Thymus (tissue), 11 donors: Measurements from ENCODE around the gene NPIPB6. TPM values are rescaled to one million over a fixed set of nuclear protein-coding genes. Genes with fewer than 3 reads are reported as not detected.

Experiments
- DNase-seq, 9 donors: peaks; one replicate each; pipeline ENCODE4 v3.0.0-alpha.2; 2013; ENCODE audit warnings: low spot score in 9 of 9, low read depth in 6 of 9, missing footprints in 1 of 9
- H3K27ac ChIP-seq, 2 donors: one replicate each; pipeline ENCODE4 v1.5.1; 2013; ENCODE audit warnings: control low read depth in 1 of 2, low read depth in 1 of 2, low read length in 1 of 2, mild to moderate bottlenecking in 1 of 2, moderate library complexity in 1 of 2
- H3K27me3 ChIP-seq, 2 donors: one replicate each; pipeline ENCODE4 v1.5.1; 2013; ENCODE audit warnings: low read length in 1 of 2; ENCODE audit not compliant: control insufficient read depth in 2 of 2, insufficient read depth in 1 of 2
- H3K36me3 ChIP-seq, 2 donors: one replicate each; pipeline ENCODE4 v1.5.1; 2013; ENCODE audit warnings: low read length in 1 of 2, mild to moderate bottlenecking in 1 of 2, moderate library complexity in 1 of 2; ENCODE audit not compliant: control insufficient read depth in 2 of 2, insufficient read depth in 2 of 2
- H3K4me1 ChIP-seq, 2 donors: one replicate each; pipeline ENCODE4 v1.5.1; 2013; ENCODE audit warnings: low read length in 2 of 2; ENCODE audit not compliant: control insufficient read depth in 2 of 2, insufficient read depth in 2 of 2
- H3K4me3 ChIP-seq, 2 donors: one replicate each; pipeline ENCODE4 v1.5.1; 2013; ENCODE audit warnings: low read length in 2 of 2, control low read depth in 1 of 2, mild to moderate bottlenecking in 1 of 2
- H3K9me3 ChIP-seq, 2 donors: one replicate each; pipeline ENCODE4 v1.5.1; 2013; ENCODE audit warnings: low read length in 1 of 2, mild to moderate bottlenecking in 1 of 2; ENCODE audit not compliant: control insufficient read depth in 2 of 2, insufficient read depth in 1 of 2
- WGBS: extraction: QIAGEN DNeasy Blood & Tissue Kit; methylation state at CpG from one replicate; pipeline ENCODE4 v1.1.7; 2013; 5-methylcytosine and 5-hydroxymethylcytosine counted together
- polyA plus RNA-seq: library from polyadenylated mRNA; stranded (reverse); fragments of 200-250 nt; gene quantifications from one replicate; pipeline ENCODE4 v1.2.3, GENCODE V29; 2013
- total RNA-seq: library from RNA; stranded (reverse); fragments of 120-200 nt; gene quantifications from one replicate; pipeline ENCODE4 v1.2.4, GENCODE V29; 2013
- donor health status: healthy.

NPIPB6 gene
- total and polyA plus RNA-seq, 2 donors, result 0.66 to 2.6 TPM

- no peak overlapping the region for H3K4me3 ChIP-seq
- no peaks in the 10 kb centered on the region for H3K9me3 ChIP-seq
- H3K27me3 ChIP-seq, result no peaks in the 10 kb centered on the region
- WGBS, result 95% methylated on average over 6 of the region's 6 CpGs
- H3K27ac ChIP-seq, result no peak overlapping the region
- peaks cover 20 to 25% of the 10 kb centered on the region in 2 donors for H3K4me1 ChIP-seq
- H3K36me3 ChIP-seq, result peaks cover 11 to 40% of the 10 kb centered on the region in 2 donors
- no peak for DNase-seq
These were observed 47.3 kb downstream of the NPIPB6 start for GRCh38 chr16:28316054-28316453.

DNA sequence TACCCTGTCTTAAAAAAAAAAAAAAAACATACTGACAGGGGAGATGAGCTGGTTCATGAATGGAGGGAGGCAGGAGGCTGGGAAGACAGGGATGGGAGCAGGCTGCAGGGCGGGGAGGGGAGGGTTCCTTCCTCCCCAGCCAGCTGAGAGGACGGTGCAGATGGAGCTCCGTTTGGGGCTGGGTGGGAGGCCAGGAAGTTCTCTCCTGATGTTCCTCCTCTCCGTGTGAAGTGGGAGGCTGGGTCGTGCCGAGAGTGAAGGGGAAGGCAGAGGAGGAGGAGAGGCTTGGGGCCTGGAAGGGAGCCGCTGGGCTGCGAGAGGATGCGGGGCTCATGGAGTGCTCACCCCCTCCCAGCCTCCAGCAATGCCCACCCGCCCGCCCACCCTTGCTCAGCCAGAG lies 49.7 kb downstream of the NPIPB6 start:
- H3K4me1 ChIP-seq, result peaks cover 32 to 50% of the 10 kb centered on the region in 2 donors
- DNase-seq, result no peak
- no peak overlapping the region for H3K27ac ChIP-seq
- H3K36me3 ChIP-seq, result peaks cover 3 to 18% of the 10 kb centered on the region in 2 donors
- H3K27me3 ChIP-seq, result no peaks in the 10 kb centered on the region
- 85% methylated on average over 11 of the region's 11 CpGs for WGBS
- H3K9me3 ChIP-seq, result no peaks in the 10 kb centered on the region
- no peak overlapping the region for H3K4me3 ChIP-seq

DNA sequence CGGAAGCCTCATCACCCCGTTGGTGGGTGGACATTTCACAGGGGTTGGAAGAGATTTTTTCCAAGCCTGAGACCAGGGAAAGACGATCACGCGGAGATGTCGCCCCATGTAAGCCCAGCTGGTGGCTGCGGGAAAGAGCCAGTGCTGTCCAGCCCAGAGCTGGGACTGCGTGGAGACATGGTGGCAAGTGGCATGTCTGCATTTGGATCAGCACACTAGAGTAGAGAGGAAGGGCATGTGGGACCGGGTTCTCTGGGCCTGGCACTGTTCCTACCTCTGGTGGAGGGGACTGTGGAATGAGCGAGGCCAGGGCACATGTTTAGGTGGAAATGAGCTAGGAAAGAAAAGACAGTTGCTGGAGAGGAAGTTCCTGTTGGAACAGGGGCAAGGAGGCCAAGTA lies 51.0 kb downstream of the NPIPB6 start:
- no peaks in the 10 kb centered on the region for H3K27me3 ChIP-seq
- H3K27ac ChIP-seq, result peak overlapping the region; percentile 54 to 98
- WGBS, result 95% methylated on average over 10 of the region's 10 CpGs
- peaks cover 3 to 6% of the 10 kb centered on the region in 2 donors for H3K36me3 ChIP-seq
- H3K9me3 ChIP-seq, result no peaks in the 10 kb centered on the region
- H3K4me1 ChIP-seq, result peaks cover 34 to 56% of the 10 kb centered on the region in 2 donors
- DNase-seq, result no peak
- H3K4me3 ChIP-seq, result no peak overlapping the region

DNA sequence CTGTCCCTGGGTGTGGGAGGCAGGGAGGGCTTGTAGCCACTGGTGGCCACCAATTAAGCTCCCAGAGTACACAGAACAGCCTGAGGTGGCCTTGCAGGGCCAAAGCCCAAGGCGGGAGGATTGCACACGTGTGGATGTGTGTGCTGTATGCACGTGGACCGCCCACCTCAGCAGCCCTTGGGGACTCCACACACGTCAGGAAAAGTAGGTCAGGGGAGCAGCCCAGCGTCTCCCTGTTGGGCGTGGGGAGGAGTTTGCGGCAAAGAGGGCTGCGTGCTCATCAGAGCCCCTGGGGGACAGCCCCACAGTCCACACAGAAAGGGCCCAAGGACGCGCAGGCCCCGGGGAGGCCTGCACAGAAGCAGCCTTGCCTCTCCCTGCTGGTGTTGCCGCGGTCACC lies 51.4 kb downstream of the NPIPB6 start:
- Histone ChIP-seq H3K9me3 (no peaks in the 10 kb centered on the region), H3K4me1 (peaks cover 32 to 52% of the 10 kb centered on the region in 2 donors), H3K36me3 (peaks cover 0 to 6% of the 10 kb centered on the region in 2 donors), H3K27ac (peak overlapping the region; percentile 54 to 98), H3K27me3 (no peaks in the 10 kb centered on the region), H3K4me3 (no peak overlapping the region)
- 83% methylated on average over 14 of the region's 14 CpGs for WGBS
- no peak for DNase-seq

DNA sequence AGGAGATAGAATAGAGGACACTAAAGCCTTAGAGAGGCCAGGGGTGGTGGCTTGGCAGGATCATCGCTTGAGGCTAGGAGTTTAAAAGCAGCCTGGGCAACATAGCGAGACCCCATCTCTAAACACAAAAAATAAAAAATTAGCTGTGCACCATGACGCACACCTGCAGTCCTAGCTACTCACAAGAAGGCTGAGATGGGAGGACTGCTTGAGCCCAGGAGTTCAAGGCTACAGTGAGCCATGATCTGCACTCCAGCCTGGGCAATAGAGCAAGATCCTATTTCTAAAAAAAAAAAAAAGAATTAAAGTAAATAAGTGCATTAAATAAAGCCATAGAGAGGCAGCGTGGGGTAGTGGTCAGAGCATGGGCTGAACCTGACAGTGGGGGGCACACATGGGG lies 51.9 kb downstream of the NPIPB6 start:
- H3K9me3 ChIP-seq, result no peaks in the 10 kb centered on the region
- WGBS, result 94% methylated on average over 4 of the region's 4 CpGs
- DNase-seq, result no peak
- peaks cover 30 to 50% of the 10 kb centered on the region in 2 donors for H3K4me1 ChIP-seq
- no peak overlapping the region for H3K4me3 ChIP-seq
- peak overlapping the region; percentile 88 to 98 for H3K27ac ChIP-seq
- peaks cover 0 to 6% of the 10 kb centered on the region in 2 donors for H3K36me3 ChIP-seq
- no peaks in the 10 kb centered on the region for H3K27me3 ChIP-seq

DNA sequence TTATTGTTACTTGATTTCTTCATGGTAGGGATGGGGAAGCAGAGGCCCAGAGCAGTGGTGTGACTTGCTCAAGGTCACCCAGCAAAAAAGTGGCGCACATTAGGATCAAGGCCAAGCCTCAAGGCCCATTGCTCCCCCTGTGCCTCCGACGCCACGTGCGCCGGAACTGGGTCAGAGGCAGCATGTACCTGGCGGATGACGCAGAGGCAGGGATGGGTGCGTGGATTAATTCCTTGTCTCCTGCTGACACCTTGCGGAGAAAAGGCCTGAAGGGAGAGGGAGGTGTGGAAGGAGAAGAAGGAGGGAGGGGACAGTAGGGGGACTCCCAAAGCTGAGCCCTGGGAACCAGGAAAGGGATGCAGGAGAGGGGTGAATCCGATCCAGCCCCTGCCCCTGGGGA lies 52.5 kb downstream of the NPIPB6 start:
- H3K4me3 ChIP-seq, result no peak overlapping the region
- peaks cover 30 to 50% of the 10 kb centered on the region in 2 donors for H3K4me1 ChIP-seq
- peak overlapping the region; percentile 88 to 98 for H3K27ac ChIP-seq
- H3K27me3 ChIP-seq, result no peaks in the 10 kb centered on the region
- H3K9me3 ChIP-seq, result no peaks in the 10 kb centered on the region
- DNase-seq, result no peak
- 97% methylated on average over 11 of the region's 11 CpGs for WGBS
- H3K36me3 ChIP-seq, result peaks cover 0 to 4% of the 10 kb centered on the region in 2 donors

DNA sequence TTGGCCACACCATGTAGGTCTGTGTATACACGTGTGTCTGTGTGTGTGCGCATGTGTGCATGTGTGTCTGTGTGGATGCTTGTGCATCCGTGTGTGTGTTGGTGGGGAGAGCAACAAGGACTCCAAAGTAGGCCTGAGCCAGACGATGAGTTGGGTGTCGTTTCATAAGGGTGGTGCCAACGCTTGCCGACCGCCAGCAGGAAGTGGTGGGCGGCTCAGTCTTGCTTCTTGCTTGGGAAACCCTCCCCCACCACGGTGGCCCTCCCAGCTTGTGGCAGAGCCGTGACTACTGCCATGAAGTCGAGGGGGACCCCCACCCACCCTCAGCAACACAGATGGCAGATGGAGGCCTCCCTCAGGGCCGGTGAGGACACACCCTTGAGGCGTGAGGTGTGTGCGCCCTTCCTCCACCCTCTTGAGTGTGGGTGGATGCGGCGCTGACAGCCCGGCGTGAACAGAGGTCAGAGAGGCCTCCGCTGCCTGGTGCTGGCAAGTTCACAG lies 53.4 kb downstream of the NPIPB6 start:
- no peaks in the 10 kb centered on the region for H3K9me3 ChIP-seq
- peaks cover 30 to 50% of the 10 kb centered on the region in 2 donors for H3K4me1 ChIP-seq
- no peaks in the 10 kb centered on the region for H3K27me3 ChIP-seq
- 21% methylated on average over 20 of the region's 20 CpGs for WGBS
- DNase-seq, result peak; percentile 67 to 96 (median 81)
- peaks cover 0 to 4% of the 10 kb centered on the region in 2 donors for H3K36me3 ChIP-seq
- H3K27ac ChIP-seq, result peak overlapping the region; percentile 88 to 98
- peak overlapping the region; percentile 3 to 23 for H3K4me3 ChIP-seq

- DNase-seq, result peak in 6 of 9 donors; percentile 49 to 87 (median 66)
- H3K4me3 ChIP-seq, result no peak overlapping the region
- H3K27me3 ChIP-seq, result no peaks in the 10 kb centered on the region
- no peaks in the 10 kb centered on the region for H3K9me3 ChIP-seq
- H3K27ac ChIP-seq, result peak overlapping the region; percentile 88 to 98
- 53% methylated on average over 14 of the region's 14 CpGs for WGBS
- peaks cover 30 to 50% of the 10 kb centered on the region in 2 donors for H3K4me1 ChIP-seq
- H3K36me3 ChIP-seq, result peaks cover 0 to 4% of the 10 kb centered on the region in 2 donors
These were observed 54.3 kb downstream of the NPIPB6 start for GRCh38 chr16:28308794-28309584.

DNA sequence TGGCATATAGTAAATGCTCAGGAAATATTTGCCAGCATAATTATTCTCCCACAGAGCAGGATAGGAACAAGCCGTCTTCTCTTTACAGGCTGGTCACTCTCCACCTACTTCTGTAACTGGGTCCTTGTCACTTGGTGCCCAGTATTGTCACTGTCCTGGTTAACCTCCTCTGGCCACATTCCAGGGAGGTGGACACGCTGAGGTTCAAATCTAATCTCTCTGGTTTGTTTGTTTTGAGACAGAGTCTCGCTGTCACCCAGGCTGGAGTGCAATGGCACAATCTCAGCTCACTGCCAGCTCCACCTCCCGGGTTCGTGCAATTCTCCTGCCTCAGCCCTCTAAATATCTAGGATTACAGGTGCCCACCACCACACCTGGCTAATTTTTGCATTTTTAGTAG lies 55.4 kb downstream of the NPIPB6 start:
- H3K36me3 ChIP-seq, result peaks cover 0 to 10% of the 10 kb centered on the region in 2 donors
- H3K4me1 ChIP-seq, result peaks cover 30 to 49% of the 10 kb centered on the region in 2 donors
- no peak overlapping the region for H3K4me3 ChIP-seq
- H3K27me3 ChIP-seq, result no peaks in the 10 kb centered on the region
- DNase-seq, result no peak
- no peaks in the 10 kb centered on the region for H3K9me3 ChIP-seq
- peak overlapping the region in 1 of 2 donors; percentile 98 for H3K27ac ChIP-seq
- WGBS, result 95% methylated on average over 5 of the region's 5 CpGs
